EH (cell line): Measurements from ENCODE around the gene MNAT1.
"Not testable (repeated sequence)": the region's sequence is repeated elsewhere in the genome, so short reads cannot be mapped to it uniquely, and the experiment has no call there.

Experiments used
- DNase-seq: peaks from one replicate; pipeline ENCODE4 v3.0.0-alpha.2; 2015; ENCODE audit warnings: low read depth

The MNAT1 gene

GRCh38 chr14:60738843-60739508, 4.4 kb downstream of the MNAT1 start:
- no peak for DNase-seq

GRCh38 chr14:60744566-60744965, 10.0 kb downstream of the MNAT1 start:
- DNase-seq: no peak

- DNase-seq: no peak
Observed at GRCh38 chr14:60753264-60754119, 18.9 kb downstream of the MNAT1 start.

- DNase-seq: peak; percentile 31
Observed at GRCh38 chr14:60756847-60757246, 22.3 kb downstream of the MNAT1 start.

- DNase-seq: peak; percentile 69
Observed at GRCh38 chr14:60757567-60758002, 23.0 kb downstream of the MNAT1 start.

GRCh38 chr14:60758885-60759284, 24.3 kb downstream of the MNAT1 start:
- DNase-seq: no peak

GRCh38 chr14:60760209-60760608, 25.6 kb downstream of the MNAT1 start:
- no peak for DNase-seq

- no peak for DNase-seq
Observed at GRCh38 chr14:60760644-60761364, 26.2 kb downstream of the MNAT1 start.

GRCh38 chr14:60768602-60769001, 34.0 kb downstream of the MNAT1 start:
- peak; percentile 6 for DNase-seq

GRCh38 chr14:60771117-60771516, 36.6 kb downstream of the MNAT1 start:
- DNase-seq: no peak

GRCh38 chr14:60773558-60773957, 39.0 kb downstream of the MNAT1 start:
- no peak for DNase-seq

GRCh38 chr14:60775296-60775695, 40.7 kb downstream of the MNAT1 start:
- DNase-seq: peak; percentile 82

- DNase-seq: peak; percentile 96
Observed at GRCh38 chr14:60777856-60778578, 43.5 kb downstream of the MNAT1 start.

GRCh38 chr14:60779745-60780514, 45.4 kb downstream of the MNAT1 start:
- not testable (repeated sequence) for DNase-seq

GRCh38 chr14:60780558-60780957, 46.0 kb downstream of the MNAT1 start:
- not testable (repeated sequence) for DNase-seq

GRCh38 chr14:60786905-60787304, 52.3 kb downstream of the MNAT1 start:
- DNase-seq: no peak

GRCh38 chr14:60789656-60790055, 55.1 kb downstream of the MNAT1 start:
- DNase-seq: peak; percentile 8

- DNase-seq: no peak
Observed at GRCh38 chr14:60790850-60791249, 56.3 kb downstream of the MNAT1 start.

- DNase-seq: no peak
Observed at GRCh38 chr14:60796434-60796833, 61.9 kb downstream of the MNAT1 start.

GRCh38 chr14:60800409-60800808, 65.8 kb downstream of the MNAT1 start:
- no peak for DNase-seq

GRCh38 chr14:60803871-60804270, 69.3 kb downstream of the MNAT1 start:
- no peak for DNase-seq
